Pulmonary artery endothelial cell (primary cell): ENCODE measurements around the gene KRTAP5-11. TPM values are rescaled to one million over a fixed set of nuclear protein-coding genes. Genes with fewer than 3 reads are reported as not detected.

ENCODE experiments used
- DNase-seq: peaks from one replicate; pipeline ENCODE4 v3.0.0-alpha.2; 2011; ENCODE audit warnings: low read depth, low spot score
- total RNA-seq: library from RNA; depleted of rRNA; stranded (reverse); fragments of >200 nt; gene quantifications from 2 replicates; pipeline ENCODE4 v1.2.3, GENCODE V29; 2014

The KRTAP5-11 gene
- total RNA-seq, 1 donor from 2014 or later, result not detected

GRCh38 chr11:71532036-71532610 is 50.6 kb downstream of the KRTAP5-11 start:
- DNase-seq, result no peak

Other genes starting within 250 kb of the KRTAP5-11 start
- gene DHCR7, start 134.5 kb downstream of the KRTAP5-11 start, total RNA-seq, result 53.5 and 57.1 TPM in 2 replicates
- 93.6 and 110 TPM in 2 replicates for gene NADSYN1, start 129.7 kb downstream of the KRTAP5-11 start, total RNA-seq
- gene KRTAP5-7, start 55.6 kb downstream of the KRTAP5-11 start, total RNA-seq, result not detected in 2 replicates
- gene KRTAP5-8, start 44.9 kb downstream of the KRTAP5-11 start, total RNA-seq, result not detected in 2 replicates
- gene KRTAP5-9, start 34.5 kb downstream of the KRTAP5-11 start, total RNA-seq, result not detected in 2 replicates
- not detected in 2 replicates for gene KRTAP5-10, start 17.3 kb downstream of the KRTAP5-11 start, total RNA-seq